Right atrium auricular region (tissue), 2 donors: ENCODE data around the gene DPYD. TPM values are rescaled to one million over a fixed set of nuclear protein-coding genes. Genes with fewer than 3 reads are reported as not detected.
A peak's percentile ranks its signal among the peaks of the same experiment; 100 is the strongest.

Source experiments
- DNase-seq: peaks from one replicate; pipeline ENCODE4 v3.0.0-alpha.2; 2019; ENCODE audit warnings: low spot score
- H3K27ac ChIP-seq, 2 donors: fragments of 200-600 bp; sonication (generic); 1 replicate in 1 of 2; 2 replicates in 1 of 2; pipeline ENCODE4 v1.5.1; 2016 to 2019
- H3K27me3 ChIP-seq, 2 donors: fragments of 200-600 bp; sonication (generic); one replicate each; pipeline versions ENCODE4 v1.5.1 to v1.6.0; 2017 to 2019
- H3K36me3 ChIP-seq: fragments of 200-600 bp; sonication (generic); one replicate; pipeline ENCODE4 v1.5.1; 2016
- H3K4me1 ChIP-seq, 2 donors: fragments of 200-600 bp; sonication (generic); one replicate each; pipeline versions ENCODE4 v1.5.1 to v1.6.0; 2017 to 2019
- H3K4me3 ChIP-seq, 2 donors: fragments of 200-600 bp; sonication (generic); 1 replicate in 1 of 2; 2 replicates in 1 of 2; pipeline ENCODE4 v1.5.1; 2017 to 2019; ENCODE audit warnings: mild to moderate bottlenecking in 1 of 2, moderate library complexity in 1 of 2
- H3K9me3 ChIP-seq, 2 donors: fragments of 200-600 bp; sonication (generic); one replicate each; pipeline ENCODE4 v1.5.1; 2019
- total RNA-seq, 2 donors: library from RNA; depleted of rRNA; stranded (reverse); fragments of >200 nt; gene quantifications; one replicate each; pipeline ENCODE4 v1.1.0, GENCODE V29; 2016
- TF ChIP-seq, protein P1 (sequence below), 2 donors: fragments of 200-600 bp; sonication (generic); IDR thresholded peaks; one replicate each; pipeline ENCODE4 v1.5.1; 2019; ENCODE audit warnings: antibody characterized with exemption in 2 of 2

DPYD gene
- total RNA-seq, 2 donors from 2014 or later, result 11.3 to 14.5 TPM

DNA sequence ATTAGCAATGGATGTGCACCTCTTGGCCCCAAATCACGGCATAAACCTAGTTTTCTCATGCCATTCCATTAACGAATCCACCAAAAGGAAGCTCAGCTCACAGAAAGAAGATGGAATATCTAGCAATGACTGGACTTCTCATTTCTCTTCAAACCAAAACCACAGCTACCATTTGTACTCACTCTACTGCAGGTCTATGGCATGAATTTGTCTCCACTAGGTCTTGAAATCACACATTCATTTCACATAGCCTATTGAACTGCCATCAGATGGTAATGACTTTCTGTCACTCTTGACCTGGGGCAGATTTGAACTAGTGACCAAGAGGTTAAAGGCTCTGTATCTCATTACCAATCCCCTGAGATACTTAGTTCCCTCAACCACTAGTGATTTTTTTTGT, 382.7 kb downstream of the DPYD start:
- no peak for DNase-seq
- Histone ChIP-seq H3K9me3 (no peaks in the 10 kb centered on the region), H3K4me3 (no peak overlapping the region), H3K36me3 (no peaks in the 10 kb centered on the region), H3K27me3 (no peaks in the 10 kb centered on the region), H3K4me1 (no peaks in the 10 kb centered on the region), H3K27ac (no peak overlapping the region)
- TF ChIP-seq, protein P1, sequence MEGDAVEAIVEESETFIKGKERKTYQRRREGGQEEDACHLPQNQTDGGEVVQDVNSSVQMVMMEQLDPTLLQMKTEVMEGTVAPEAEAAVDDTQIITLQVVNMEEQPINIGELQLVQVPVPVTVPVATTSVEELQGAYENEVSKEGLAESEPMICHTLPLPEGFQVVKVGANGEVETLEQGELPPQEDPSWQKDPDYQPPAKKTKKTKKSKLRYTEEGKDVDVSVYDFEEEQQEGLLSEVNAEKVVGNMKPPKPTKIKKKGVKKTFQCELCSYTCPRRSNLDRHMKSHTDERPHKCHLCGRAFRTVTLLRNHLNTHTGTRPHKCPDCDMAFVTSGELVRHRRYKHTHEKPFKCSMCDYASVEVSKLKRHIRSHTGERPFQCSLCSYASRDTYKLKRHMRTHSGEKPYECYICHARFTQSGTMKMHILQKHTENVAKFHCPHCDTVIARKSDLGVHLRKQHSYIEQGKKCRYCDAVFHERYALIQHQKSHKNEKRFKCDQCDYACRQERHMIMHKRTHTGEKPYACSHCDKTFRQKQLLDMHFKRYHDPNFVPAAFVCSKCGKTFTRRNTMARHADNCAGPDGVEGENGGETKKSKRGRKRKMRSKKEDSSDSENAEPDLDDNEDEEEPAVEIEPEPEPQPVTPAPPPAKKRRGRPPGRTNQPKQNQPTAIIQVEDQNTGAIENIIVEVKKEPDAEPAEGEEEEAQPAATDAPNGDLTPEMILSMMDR (IDR thresholded peaks at IDR 0.05), result no peak

DNA sequence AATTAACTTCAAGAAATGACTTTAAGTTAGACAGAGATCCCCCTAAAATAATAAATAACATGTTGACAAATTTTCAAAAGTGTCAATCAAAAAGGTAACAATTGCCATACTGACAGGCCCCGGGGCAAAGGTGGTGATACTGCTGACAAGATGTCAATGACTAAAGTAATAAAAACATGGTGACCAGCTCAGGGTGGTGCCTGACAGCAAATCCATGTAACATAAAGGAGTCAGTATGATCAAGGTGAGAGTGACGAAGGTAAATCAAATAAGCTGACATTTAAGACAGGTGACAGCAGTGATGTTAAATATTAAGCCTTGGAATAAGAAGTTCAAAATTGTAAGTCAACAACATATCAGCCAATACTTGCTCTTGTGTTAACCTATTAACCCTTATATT, 387.5 kb downstream of the DPYD start:
- H3K4me1 ChIP-seq, result no peaks in the 10 kb centered on the region
- no peaks in the 10 kb centered on the region for H3K36me3 ChIP-seq
- TF ChIP-seq, protein P1 (IDR thresholded peaks at IDR 0.05), result no peak
- DNase-seq, result no peak
- no peaks in the 10 kb centered on the region for H3K27me3 ChIP-seq
- H3K9me3 ChIP-seq, result no peaks in the 10 kb centered on the region
- H3K4me3 ChIP-seq, result no peak overlapping the region
- H3K27ac ChIP-seq, result no peak overlapping the region

DNA sequence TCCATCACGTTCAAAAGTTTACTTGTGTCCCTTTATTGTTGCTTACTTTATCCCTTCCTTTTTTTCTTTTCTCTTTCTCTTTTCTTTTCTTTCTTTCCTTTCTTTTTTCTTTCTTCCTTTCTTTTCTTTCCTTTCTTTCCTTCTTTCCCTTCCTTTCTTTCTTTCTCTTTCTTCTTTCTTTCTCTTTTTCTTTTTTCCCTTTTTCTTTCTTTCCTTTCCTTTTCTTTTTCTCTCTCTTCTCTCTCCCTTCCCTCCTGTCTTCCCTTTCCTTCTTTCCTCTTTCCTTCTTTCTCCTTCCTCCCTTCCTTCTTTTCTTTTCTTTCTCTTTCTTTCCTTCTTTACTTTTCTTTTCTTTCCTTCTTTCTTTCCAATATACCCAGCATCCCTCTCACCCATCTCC, 391.2 kb downstream of the DPYD start:
- H3K9me3 ChIP-seq, result no peaks in the 10 kb centered on the region
- no peaks in the 10 kb centered on the region for H3K4me1 ChIP-seq
- no peaks in the 10 kb centered on the region for H3K27me3 ChIP-seq
- TF ChIP-seq, protein P1 (IDR thresholded peaks at IDR 0.05), result no peak
- H3K36me3 ChIP-seq, result no peaks in the 10 kb centered on the region
- no peak overlapping the region for H3K27ac ChIP-seq
- DNase-seq, result no peak
- H3K4me3 ChIP-seq, result no peak overlapping the region

DNA sequence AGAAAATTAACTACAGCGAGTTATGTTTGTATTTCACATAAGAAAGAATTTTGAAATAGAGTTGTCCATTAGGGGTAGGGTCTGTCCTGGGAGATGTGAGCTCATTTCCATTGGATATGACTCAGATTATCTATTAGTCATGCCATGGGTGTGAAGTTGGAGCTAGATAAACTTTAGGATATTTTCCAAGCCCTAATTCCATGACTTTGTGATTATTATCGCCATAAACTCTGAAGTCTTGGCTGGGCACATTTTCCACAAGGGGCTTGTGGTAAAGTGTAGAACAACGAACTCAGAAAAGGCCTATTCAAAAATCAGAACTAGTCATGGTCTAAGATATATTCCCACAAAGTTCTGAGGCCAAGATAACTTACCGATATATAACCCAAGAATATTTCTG, 396.6 kb downstream of the DPYD start:
- TF ChIP-seq, protein P1 (IDR thresholded peaks at IDR 0.05), result no peak
- H3K27me3 ChIP-seq, result no peaks in the 10 kb centered on the region
- no peaks in the 10 kb centered on the region for H3K4me1 ChIP-seq
- no peak overlapping the region for H3K27ac ChIP-seq
- H3K9me3 ChIP-seq, result peaks cover 0 to 16% of the 10 kb centered on the region in 2 donors
- DNase-seq, result no peak
- no peaks in the 10 kb centered on the region for H3K36me3 ChIP-seq
- no peak overlapping the region for H3K4me3 ChIP-seq

DNA sequence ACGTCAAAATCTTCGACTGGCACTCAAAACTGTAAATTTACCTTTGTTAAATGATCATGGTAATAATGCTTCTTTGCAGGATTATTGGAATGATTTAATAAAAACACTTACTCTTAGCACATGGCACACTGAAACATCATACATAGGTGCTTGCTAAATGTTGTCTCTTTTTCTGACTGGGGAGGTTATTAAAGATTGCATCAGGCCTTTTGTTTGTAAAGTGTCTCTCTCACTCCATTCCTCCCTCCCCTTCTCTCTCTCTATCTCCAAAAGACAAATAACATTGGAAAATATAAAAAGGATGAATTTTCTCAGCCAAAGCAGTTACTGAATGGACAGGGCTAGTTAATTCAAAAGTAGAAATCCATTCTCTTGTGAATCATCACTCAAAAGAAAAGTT, 404.2 kb downstream of the DPYD start:
- DNase-seq, result no peak
- H3K36me3 ChIP-seq, result no peaks in the 10 kb centered on the region
- TF ChIP-seq, protein P1 (IDR thresholded peaks at IDR 0.05), result no peak
- H3K27me3 ChIP-seq, result no peaks in the 10 kb centered on the region
- H3K27ac ChIP-seq, result no peak overlapping the region
- H3K4me3 ChIP-seq, result no peak overlapping the region
- no peaks in the 10 kb centered on the region for H3K4me1 ChIP-seq
- H3K9me3 ChIP-seq, result peaks cover 0 to 6% of the 10 kb centered on the region in 2 donors

DNA sequence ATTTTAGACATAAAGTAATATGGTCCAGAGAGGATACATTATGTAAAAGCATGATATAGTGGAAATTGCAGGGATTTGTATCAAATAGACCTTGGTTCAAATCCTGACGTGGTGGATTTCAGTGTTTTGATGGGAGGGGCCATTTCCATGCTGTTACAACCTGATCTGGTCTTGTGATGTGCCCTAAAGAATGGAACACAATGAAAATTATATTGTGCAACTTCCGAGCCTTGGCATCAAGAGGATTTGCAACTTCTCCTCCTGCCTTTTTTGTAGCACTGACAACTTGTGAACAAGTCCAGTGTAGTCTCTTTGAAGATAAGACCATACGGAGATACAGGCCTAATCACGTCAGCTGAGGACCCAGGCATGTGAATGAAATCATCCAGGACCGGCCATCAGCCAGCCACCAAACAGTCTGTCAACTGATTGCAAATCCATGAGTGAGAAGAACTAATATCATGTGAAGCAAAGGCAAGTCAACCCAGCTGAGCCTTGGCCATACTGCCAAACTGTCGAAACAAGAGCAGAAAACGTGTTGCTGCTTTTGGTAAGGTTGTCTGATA, 412.1 kb downstream of the DPYD start:
- Histone ChIP-seq H3K27ac (peak overlapping the region; percentile 61 to 85), H3K27me3 (no peaks in the 10 kb centered on the region), H3K36me3 (no peaks in the 10 kb centered on the region), H3K4me3 (no peak overlapping the region), H3K9me3 (peaks cover 0 to 10% of the 10 kb centered on the region in 2 donors), H3K4me1 (peaks cover 0 to 22% of the 10 kb centered on the region in 2 donors)
- DNase-seq, result no peak
- TF ChIP-seq, protein P1 (IDR thresholded peaks at IDR 0.05), result no peak
